K562 (cell line): Measurements from ENCODE around the gene IRF2.

Source experiments
- HSF4 ChIP-seq: fragments of 250-450 bp; sonication (Bioruptor Pico); IDR thresholded peaks from 2 replicates; pipeline ENCODE4 v2.1.2; 2022; ENCODE audit warnings: mild to moderate bottlenecking, moderate library complexity, borderline replicate concordance
- SUPT5H ChIP-seq: fragments of 450-650 bp; IDR thresholded peaks from 2 replicates; pipeline ENCODE4 v1.6.1; 2016
- TCF7 ChIP-seq: sonication (generic); IDR thresholded peaks from 2 replicates; pipeline ENCODE4 v1.6.1; 2016; ENCODE audit warnings: antibody characterized with exemption, borderline replicate concordance

GRCh38 chr4:184427687-184428086 is 46.7 kb downstream of the IRF2 start:
- TF ChIP-seq TCF7 (no peak), HSF4 (CRISPR knock-in tag) (no peak), SUPT5H (no peak)
